HG02623 (cell line): ENCODE results near the gene NAV2.
A peak's percentile ranks its signal among the peaks of the same experiment; 100 is the strongest.

Source experiments
- ATAC-seq: cut with Tn5 transposase; IDR thresholded peaks from one replicate; pipeline ENCODE4 v1.9.1; 2021; ENCODE audit warnings: moderate library complexity; ENCODE audit not compliant: unreplicated experiment

Gene NAV2

GRCh38 chr11:19712281-19713195, at the start of gene NAV2:
NAV2 (plus strand) TSS chr11:19712837; CDS start chr11:19713696, 859 bp downstream.
- peak; percentile 99 for ATAC-seq

DNA sequence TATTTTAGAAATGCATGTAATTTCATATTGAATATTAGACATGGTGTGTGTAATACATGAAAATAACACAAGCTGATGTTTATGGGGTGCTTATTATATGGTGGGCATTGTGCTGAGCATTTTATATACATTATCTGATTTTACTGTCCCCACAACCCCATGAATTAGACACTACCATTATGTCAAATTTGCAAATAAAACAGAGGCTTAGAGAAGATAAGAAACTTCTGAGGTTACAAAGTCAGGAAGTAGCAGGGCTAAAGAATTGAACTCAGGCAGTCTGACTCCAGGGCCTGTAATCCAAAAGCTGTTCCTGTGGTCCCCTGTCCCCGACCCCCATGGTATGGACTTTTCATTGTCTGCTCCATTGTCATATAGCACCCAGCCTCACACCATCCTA, 49.4 kb upstream of the NAV2 start:
- ATAC-seq: no peak

DNA sequence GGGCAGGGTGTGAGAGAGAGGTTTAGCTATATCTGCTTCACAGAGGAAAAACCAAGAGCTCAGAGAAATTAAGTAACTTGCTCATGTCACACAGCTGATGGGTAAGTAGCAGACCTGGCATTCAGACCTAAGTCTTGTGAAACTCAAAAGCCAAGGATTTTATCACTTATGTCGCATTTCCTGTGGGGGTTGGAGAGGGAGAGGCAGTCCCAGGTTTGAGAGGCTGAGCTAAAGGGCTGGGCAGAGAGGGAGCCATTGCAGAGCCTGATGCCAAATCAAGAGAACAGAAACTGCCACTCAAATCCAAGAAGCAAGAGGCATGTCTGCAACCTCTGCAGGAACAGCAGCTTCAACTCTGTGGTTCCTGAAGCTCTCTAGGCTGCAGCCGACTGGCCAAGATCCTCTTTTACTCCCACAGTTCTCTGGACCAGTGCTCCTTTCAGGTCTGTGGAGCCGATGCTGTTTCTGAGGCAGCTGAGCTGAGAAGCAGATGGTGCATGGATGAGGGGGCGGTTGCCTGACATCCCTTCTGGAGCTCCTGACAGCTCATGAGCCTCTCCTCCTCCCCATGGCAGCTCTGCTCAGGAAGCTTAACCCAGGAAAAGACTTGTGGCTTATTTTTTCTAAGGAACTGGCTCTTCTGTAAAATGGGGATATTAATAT, 47.6 kb upstream of the NAV2 start:
- no peak for ATAC-seq

- no peak for ATAC-seq
Observed at GRCh38 chr11:19666951-19667350, 45.7 kb upstream of the NAV2 start.

DNA sequence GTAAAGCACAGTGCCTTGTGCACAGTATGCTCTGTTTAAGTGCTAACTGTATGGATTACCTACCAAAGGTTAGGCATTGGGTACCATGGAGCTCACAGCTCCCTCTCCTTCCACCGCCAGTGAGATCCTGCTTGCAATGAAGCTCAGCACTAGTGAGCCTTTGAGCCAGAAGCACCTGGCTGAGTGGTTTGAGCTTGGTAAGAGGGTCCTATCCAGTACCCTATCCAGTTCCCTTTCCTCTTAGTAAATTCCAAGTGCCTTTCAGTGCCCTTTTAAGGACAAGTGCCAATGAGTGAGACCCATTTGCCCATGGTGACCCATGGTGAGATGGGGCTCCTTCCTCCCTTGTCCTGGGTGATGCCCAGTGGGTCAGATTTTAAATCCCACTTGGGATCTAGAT, 43.1 kb upstream of the NAV2 start:
- no peak for ATAC-seq

DNA sequence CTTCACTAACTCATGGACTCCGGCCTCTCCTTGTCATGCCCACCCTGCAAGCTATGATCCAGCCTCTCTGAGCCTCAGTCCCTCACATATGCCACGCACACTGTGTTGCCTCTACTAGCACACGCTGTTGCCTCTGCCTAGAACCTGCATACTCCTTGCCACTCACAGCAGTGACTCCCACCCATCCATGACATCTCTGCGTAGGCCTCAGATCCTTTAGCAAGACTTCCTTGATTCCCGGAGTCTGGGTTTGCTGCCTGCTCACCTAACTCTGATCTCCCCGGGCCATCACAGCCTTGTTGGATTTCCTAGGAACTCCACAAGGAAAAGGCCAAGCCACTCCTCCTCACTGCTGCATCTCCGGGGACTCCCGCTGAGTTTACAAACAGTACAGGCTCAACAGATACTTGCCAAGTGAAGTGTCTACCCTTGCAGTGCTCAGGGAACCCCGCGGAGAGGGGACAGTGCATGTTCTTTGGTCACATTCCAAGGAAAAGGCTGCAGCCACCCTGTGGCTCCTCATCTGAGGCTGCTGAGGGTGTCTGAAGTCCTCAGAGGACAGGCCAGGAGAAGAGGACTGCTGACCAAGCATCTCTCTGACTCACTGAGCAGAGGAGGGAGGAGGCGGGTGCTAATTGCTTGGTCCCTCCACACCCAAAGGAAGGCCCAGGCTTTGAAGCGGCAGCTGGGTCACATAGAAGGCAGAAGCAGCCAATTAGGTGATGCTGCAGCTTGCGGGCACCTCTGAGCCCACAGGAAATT, 42.4 kb upstream of the NAV2 start:
- ATAC-seq: no peak

DNA sequence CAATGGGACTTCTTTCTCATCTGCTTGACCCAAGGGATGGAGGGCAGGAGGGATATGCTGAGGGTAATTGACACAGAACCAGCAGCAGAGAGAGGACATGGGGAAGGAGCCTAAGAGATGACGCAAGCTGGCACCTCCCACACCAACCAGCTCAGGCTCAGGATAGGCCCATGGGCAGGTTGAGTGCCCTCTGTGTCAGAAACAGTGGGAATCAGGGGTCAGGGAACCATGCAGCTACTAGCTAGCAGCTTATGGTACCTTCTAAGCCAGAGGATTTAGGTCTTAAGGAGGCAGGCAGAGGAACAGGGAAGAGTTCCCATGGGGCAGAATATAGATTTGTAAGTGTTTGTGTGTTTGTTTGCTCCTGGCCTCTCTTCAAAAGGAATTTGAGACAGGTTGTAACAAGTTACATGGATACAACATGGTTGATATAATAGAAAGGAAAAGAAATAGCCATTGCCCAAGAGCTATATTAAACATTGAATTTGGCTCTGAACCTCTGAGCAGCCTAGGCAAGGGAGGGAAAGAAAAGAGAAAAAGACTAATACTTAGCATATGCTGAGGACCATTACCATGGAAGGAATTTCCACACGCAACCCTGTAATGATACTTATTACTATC, 39.9 kb upstream of the NAV2 start:
- ATAC-seq: no peak

GRCh38 chr11:19673924-19674729, 38.5 kb upstream of the NAV2 start:
- ATAC-seq: no peak

GRCh38 chr11:19674836-19675235, 37.8 kb upstream of the NAV2 start:
- ATAC-seq: no peak

GRCh38 chr11:19675397-19675796, 37.2 kb upstream of the NAV2 start:
- no peak for ATAC-seq

GRCh38 chr11:19676475-19677380, 35.9 kb upstream of the NAV2 start:
- ATAC-seq: no peak

DNA sequence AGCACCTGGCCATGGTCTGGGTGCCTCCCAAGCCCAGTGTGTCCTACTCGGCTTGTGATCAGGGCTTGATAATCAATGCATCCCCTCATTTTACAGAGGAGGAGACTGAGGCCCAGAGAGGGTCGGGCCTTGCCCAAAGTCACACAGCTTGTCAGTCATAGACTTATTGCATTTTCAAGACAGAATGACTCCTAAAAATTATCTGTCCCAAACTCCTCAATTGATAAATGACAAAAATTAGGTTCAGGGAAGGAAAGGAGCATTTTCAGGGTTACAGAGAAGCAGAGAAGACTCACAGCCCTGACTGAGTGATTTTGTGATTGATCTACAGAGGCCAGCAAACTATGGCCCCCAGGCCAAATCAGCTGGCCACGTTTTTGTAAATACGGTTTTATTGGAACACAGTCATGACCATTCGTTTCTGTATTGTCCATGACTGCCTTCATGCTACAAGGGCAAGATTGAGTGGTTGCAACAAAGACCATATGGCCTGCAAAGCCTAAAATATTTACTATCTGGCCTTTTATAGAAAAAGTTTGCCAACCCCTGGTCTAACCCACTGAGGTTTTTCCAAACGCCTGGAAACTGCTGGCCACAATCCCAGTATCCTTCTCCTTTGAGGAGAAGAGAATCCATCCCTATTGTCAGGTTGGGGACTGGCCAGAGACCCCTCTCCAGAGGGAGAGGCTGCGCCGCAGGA, 35.1 kb upstream of the NAV2 start:
- no peak for ATAC-seq

GRCh38 chr11:19679952-19680828, 32.4 kb upstream of the NAV2 start:
- no peak for ATAC-seq

DNA sequence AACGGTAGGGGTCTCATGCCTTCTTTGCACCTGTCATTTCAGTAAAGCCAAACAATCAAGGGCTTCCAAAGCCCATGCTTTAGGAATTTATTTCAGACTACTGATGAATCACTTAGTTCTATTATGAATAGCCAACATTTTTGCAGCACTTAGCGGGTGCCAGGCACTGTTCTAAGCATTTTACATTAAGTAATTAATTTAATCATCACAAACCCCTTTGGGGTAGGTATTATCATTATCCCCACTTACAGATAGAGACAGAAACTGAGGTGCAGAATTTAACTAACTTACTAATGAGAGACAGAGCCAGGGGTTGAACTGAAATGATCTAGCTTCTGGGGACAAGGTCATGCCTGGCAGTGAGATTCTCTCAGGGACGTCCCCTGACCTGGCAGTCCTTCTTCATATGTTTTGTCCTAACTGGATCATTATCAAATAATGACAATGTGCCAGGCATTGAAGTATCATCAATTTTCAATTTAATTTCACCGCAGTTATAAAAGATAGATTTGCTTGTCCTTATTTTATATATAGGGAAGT, 31.7 kb upstream of the NAV2 start:
- no peak for ATAC-seq

GRCh38 chr11:19683141-19683805, 29.4 kb upstream of the NAV2 start:
- no peak for ATAC-seq

DNA sequence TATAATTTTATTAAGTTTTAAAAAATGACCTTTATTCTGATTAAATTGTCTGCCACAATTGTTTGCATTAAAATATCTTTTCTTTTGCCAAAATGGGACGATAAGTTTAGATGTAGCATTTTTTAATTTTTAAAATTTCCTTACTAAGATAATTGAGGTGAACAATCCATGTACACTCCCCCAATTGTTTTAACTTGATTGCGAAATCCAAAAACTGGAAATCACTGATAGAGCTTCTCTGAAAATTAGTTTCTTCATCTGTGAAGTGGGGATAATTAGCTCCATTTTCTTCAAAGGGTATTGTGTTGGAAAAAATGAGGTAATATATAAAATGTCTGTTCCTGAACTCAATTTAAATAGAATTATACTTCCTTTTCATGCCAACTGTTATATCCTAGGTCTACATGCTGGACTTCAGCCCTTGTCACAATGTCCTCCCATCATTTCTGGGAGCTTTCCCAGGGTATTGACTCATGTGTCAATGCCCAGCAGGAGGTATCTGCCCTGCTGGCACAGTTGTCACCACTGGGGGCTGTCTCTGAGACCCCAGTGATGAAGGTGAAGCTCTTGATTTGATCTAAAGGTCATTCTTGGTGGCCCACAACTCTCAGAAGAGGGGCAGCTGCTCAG, 28.7 kb upstream of the NAV2 start:
- no peak for ATAC-seq
